WERI-Rb-1 (cell line): ENCODE results near the gene RHOXF2.
"Not testable (repeated sequence)": the region's sequence is repeated elsewhere in the genome, so short reads cannot be mapped to it uniquely, and the experiment has no call there.

Experiments used
- DNase-seq: peaks from one replicate; pipeline ENCODE4 v3.0.0-alpha.2; 2020
- H3K27ac ChIP-seq: fragments of 250-450 bp; sonication (Bioruptor Pico); 2 replicates; pipeline ENCODE4 v1.5.1; 2020; ENCODE audit warnings: mild to moderate bottlenecking, moderate library complexity
- H3K27me3 ChIP-seq: fragments of 250-450 bp; sonication (Bioruptor Pico); 2 replicates; pipeline ENCODE4 v1.5.1; 2021; ENCODE audit warnings: mild to moderate bottlenecking, low read depth, moderate library complexity; ENCODE audit not compliant: insufficient read depth, severe bottlenecking
- H3K36me3 ChIP-seq: fragments of 250-450 bp; sonication (Bioruptor Pico); 2 replicates; pipeline ENCODE4 v1.5.1; 2020; ENCODE audit warnings: mild to moderate bottlenecking, moderate library complexity
- H3K4me3 ChIP-seq: 2 replicates; pipeline ENCODE4 v1.5.1; 2011; ENCODE audit warnings: low read depth, mild to moderate bottlenecking, control low read depth, low read length
- H3K9me3 ChIP-seq: fragments of 250-450 bp; sonication (Bioruptor Pico); 2 replicates; pipeline ENCODE4 v1.5.1; 2021; ENCODE audit warnings: mild to moderate bottlenecking, moderate library complexity; ENCODE audit not compliant: severe bottlenecking
- TF ChIP-seq, protein P1 (sequence below): IDR thresholded peaks from 2 replicates; pipeline ENCODE4 v1.5.1; 2011; ENCODE audit warnings: low read depth, mild to moderate bottlenecking, control low read depth, inconsistent platforms, low read length

RHOXF2 gene, protein sequence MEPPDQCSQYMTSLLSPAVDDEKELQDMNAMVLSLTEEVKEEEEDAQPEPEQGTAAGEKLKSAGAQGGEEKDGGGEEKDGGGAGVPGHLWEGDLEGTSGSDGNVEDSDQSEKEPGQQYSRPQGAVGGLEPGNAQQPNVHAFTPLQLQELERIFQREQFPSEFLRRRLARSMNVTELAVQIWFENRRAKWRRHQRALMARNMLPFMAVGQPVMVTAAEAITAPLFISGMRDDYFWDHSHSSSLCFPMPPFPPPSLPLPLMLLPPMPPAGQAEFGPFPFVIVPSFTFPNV

DNA sequence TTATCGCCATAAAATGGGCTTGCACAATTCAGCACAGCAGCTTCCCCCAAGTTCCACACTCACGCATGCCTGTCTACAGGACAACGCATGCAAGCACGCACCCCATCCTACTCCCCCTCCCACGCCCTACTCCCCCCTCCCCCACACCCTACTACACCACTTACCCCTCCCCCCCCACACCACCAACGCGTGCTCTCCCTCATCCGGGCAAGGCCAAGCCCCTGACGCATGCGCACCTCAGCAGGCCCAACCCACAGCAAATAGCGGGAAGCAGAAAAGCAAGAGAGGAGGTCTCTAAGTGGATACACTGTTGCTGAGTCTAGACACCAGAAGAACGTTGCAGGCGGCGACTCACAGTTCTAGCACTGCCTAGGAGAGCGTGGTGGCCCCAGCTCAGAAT is at the start of gene RHOXF2:
TSS of gene RHOXF2 (plus strand) at position 301 of the 400 bp plus-strand sequence. CDS start 138 bp downstream, outside the sequence.
- DNase-seq, H3K27ac ChIP-seq, H3K36me3 ChIP-seq, H3K9me3 ChIP-seq, H3K27me3 ChIP-seq, H3K4me3 ChIP-seq: not testable (repeated sequence)

DNA sequence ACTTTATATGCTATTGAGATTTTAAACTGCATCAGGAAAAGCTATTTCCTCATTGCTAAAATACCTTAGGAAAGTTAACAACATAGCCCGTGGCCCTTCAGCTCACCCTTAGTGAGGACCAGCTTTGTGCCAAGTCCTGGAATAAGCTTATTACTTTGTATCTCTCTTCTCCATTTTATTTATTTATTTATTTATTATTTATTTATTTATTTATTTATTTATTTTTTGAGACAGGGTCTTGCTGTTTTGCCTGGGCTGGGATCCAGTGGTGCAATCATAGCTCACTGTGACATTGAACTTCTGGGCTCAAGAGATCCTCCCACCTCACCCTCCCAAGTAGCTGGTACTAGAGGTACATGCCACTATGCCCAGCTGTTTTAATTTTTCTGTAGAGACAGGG is 49.0 kb upstream of the RHOXF2 start:
- H3K27me3 ChIP-seq: no peaks in the 10 kb centered on the region
- H3K4me3 ChIP-seq: no peak overlapping the region
- TF ChIP-seq, protein P1, sequence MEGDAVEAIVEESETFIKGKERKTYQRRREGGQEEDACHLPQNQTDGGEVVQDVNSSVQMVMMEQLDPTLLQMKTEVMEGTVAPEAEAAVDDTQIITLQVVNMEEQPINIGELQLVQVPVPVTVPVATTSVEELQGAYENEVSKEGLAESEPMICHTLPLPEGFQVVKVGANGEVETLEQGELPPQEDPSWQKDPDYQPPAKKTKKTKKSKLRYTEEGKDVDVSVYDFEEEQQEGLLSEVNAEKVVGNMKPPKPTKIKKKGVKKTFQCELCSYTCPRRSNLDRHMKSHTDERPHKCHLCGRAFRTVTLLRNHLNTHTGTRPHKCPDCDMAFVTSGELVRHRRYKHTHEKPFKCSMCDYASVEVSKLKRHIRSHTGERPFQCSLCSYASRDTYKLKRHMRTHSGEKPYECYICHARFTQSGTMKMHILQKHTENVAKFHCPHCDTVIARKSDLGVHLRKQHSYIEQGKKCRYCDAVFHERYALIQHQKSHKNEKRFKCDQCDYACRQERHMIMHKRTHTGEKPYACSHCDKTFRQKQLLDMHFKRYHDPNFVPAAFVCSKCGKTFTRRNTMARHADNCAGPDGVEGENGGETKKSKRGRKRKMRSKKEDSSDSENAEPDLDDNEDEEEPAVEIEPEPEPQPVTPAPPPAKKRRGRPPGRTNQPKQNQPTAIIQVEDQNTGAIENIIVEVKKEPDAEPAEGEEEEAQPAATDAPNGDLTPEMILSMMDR: no peak
- H3K27ac ChIP-seq: no peak overlapping the region
- H3K9me3 ChIP-seq: peaks cover 3% of the 10 kb centered on the region
- H3K36me3 ChIP-seq: no peaks in the 10 kb centered on the region
- DNase-seq: no peak

DNA sequence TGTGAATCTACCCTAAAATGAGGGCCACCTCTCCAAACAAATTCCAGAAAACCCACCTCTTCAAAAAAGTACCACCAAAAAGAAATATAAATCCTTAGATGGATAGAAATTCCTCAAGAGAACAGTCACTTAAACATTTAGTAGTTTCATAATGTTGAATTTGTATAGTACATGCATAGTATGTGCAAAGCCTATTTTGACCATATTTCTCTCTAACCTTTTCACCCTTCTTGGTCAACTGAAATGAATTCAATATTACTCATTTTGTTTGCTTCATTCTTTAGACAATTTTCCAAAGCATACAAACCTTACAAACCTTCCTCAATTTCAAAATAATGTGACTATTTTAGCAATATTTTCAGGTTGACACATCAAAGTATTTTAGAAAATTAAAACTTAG is 46.8 kb upstream of the RHOXF2 start:
- no peak overlapping the region for H3K4me3 ChIP-seq
- H3K9me3 ChIP-seq: no peaks in the 10 kb centered on the region
- no peak for DNase-seq
- no peaks in the 10 kb centered on the region for H3K36me3 ChIP-seq
- H3K27me3 ChIP-seq: no peaks in the 10 kb centered on the region
- no peak overlapping the region for H3K27ac ChIP-seq
- TF ChIP-seq, protein P1: no peak

DNA sequence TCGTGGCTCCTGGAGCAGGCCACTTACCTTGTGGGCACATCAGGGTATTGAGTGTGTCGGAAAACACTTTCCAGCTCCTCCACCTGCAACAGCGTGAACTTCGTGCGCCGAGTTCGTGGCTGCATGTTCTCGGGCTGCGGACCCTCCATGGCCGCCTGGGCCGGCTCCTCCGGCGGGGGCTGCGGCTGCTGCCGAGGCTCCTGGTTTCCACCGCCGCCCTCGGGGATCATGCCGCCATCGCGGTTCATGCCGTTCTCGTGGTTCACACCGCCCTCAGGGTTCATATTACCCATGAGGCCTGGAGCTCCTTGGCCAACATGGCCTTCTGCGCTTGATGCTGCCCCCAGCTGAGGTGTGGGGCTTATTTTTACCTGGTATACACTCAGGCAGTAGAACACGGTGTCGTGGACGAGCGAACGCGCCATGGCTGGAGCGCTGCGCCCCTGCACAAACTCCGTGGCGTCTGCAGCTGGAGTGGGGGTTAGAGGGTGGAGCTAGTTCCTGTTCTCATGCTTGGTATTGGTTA is 42.9 kb upstream of the RHOXF2 start, which contains the start of gene RHOXF1:
TSS of gene RHOXF1 (minus strand) at position 476 of the 526 bp plus-strand sequence. CDS start at position 425, 51 bp downstream.
- DNase-seq: no peak
- no peak within 1 kb of the TSS for H3K27ac ChIP-seq

DNA sequence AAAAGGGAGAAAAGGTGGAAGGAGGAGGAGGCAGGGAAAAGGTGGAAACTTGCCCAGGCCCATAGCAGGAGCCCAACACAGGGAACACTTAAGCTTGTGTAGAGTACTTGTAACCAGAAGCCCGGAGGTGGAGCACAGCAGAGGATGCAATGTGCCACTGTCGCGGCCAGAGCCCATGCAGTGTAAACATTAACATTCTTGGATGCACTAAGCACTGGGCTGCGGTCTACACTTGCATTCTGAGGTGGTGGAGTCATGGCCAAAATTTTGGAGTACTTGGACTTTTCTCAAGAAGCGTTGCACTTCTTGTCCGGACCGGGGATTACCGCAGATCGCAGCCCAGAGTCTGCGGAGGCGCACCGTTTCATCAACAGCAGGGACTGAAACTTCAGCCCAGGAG is 38.2 kb upstream of the RHOXF2 start:
- H3K9me3 ChIP-seq: no peaks in the 10 kb centered on the region
- TF ChIP-seq, protein P1: no peak
- no peaks in the 10 kb centered on the region for H3K27me3 ChIP-seq
- no peak overlapping the region for H3K4me3 ChIP-seq
- no peak for DNase-seq
- no peak overlapping the region for H3K27ac ChIP-seq
- H3K36me3 ChIP-seq: no peaks in the 10 kb centered on the region

More for the DNA sequence above, 42.9 kb upstream of the RHOXF2 start, which contains the start of gene RHOXF1:
- H3K9me3 ChIP-seq: no peaks in the 10 kb centered on the region
- H3K27me3 ChIP-seq: no peaks in the 10 kb centered on the region
- TF ChIP-seq, protein P1: no peak
- no peak within 1 kb of the TSS for H3K4me3 ChIP-seq
- H3K36me3 ChIP-seq: no peaks in the 10 kb centered on the region

DNA sequence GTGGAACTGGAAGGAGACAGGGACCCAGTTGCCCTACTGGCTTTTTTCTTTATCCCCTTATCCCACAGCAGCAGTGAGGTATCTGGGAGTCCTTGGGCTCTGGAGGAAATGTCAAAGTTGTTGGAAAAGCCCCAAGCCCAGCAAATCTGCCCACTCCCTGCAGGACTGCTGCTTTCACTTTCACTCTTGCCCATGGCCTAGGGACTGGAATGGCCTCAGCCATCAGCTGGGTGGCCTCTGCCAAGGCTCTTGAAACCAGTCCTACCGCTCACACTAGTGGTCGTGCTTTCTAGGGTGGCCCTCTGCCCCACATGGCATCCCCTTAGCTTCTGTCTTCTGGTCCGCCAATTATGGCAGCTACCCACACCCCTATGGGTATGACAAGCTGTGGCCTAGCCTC is 33.0 kb upstream of the RHOXF2 start:
- Histone ChIP-seq H3K9me3 (no peaks in the 10 kb centered on the region), H3K27ac (no peak overlapping the region), H3K4me3 (no peak overlapping the region), H3K27me3 (no peaks in the 10 kb centered on the region), H3K36me3 (no peaks in the 10 kb centered on the region)
- TF ChIP-seq, protein P1: no peak
- no peak for DNase-seq

DNA sequence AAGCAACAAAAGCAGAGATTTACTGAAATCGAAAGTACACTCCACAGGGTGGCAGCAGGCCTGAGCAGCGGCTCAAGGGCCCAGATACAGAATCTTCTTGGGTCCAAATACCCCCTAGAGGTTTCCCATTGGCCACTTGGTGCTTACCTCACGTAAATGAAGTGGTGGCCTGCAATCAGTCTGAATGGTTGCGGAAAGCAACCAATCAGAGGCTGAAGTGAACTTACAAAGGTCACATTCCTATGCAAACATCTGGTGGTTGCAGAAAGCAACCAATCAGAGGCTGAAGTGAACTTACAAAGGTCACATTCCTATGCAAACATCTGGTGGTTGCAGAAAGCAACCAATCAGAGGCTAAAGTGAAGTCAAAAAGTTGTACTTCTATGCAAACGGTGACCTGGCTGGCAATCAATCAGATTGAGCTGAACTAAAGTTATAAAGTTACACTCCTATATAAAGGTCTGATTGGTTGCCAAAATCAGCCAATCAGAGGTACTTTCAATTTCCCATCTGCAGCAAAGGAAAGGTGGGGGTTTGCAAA is 30.0 kb upstream of the RHOXF2 start:
- H3K4me3 ChIP-seq, H3K27me3 ChIP-seq, DNase-seq, H3K27ac ChIP-seq, H3K36me3 ChIP-seq, H3K9me3 ChIP-seq: not testable (repeated sequence)
